PFSK-1 (cell line): ENCODE data around the gene ADCY4.

Experiments used
- POLR2AphosphoS5 ChIP-seq: IDR thresholded peaks from 2 replicates; pipeline ENCODE4 v1.6.1; 2012; ENCODE audit warnings: low read depth, mild to moderate bottlenecking, control low read depth, low read length, moderate library complexity
- REST ChIP-seq, 2 experiments: IDR thresholded peaks; 2 replicates each; pipeline versions ENCODE4 v1.6.1 to v1.8.0; 2011 to 2012; ENCODE audit warnings: low read depth in 2 of 2, low read length in 2 of 2, control low read depth in 1 of 2, inconsistent platforms in 1 of 2, mild to moderate bottlenecking in 1 of 2, moderate library complexity in 1 of 2; ENCODE audit not compliant: insufficient read depth in 1 of 2
- SIN3A ChIP-seq: IDR thresholded peaks from 2 replicates; pipeline ENCODE4 v1.6.1; 2012; ENCODE audit warnings: mild to moderate bottlenecking, low read length, moderate library complexity, borderline replicate concordance; ENCODE audit not compliant: insufficient read depth

- TF ChIP-seq SIN3A: no peak
- no peak for TF ChIP-seq POLR2AphosphoS5
- TF ChIP-seq REST (IDR thresholded peaks at IDR 0.05; ENCODE audit: insufficient read depth in 1 of 2, low read depth in 2 of 2, low read length in 2 of 2): no peak
Measured at GRCh38 chr14:24379907-24380730, 45.2 kb upstream of the ADCY4 start.
